MG63 (cell line): ENCODE data around the gene CCDC85C. TPM values are rescaled to one million over a fixed set of nuclear protein-coding genes. Genes with fewer than 3 reads are reported as not detected.

Experiments
- DNase-seq: peaks from one replicate; pipeline ENCODE4 v3.0.0-alpha.2; 2020
- H3K27me3 ChIP-seq: fragments of 250-450 bp; sonication (Bioruptor Pico); 2 replicates; pipeline ENCODE4 v1.5.1; 2020; ENCODE audit warnings: mild to moderate bottlenecking, moderate library complexity
- H3K36me3 ChIP-seq: fragments of 250-450 bp; sonication (Bioruptor Pico); 2 replicates; pipeline ENCODE4 v1.5.1; 2020; ENCODE audit warnings: mild to moderate bottlenecking, moderate library complexity
- H3K4me3 ChIP-seq: fragments of 250-450 bp; sonication (Bioruptor Pico); 2 replicates; pipeline ENCODE4 v1.5.1; 2020; ENCODE audit warnings: mild to moderate bottlenecking, moderate library complexity
- H3K9me3 ChIP-seq: fragments of 250-450 bp; sonication (Bioruptor Pico); 2 replicates; pipeline ENCODE4 v1.5.1; 2020; ENCODE audit warnings: mild to moderate bottlenecking, moderate library complexity
- total RNA-seq: library from RNA; depleted of rRNA; stranded (reverse); fragments of >200 nt; shearing (Covaris generic); gene quantifications from 2 replicates; pipeline ENCODE4 v1.2.3, GENCODE V29; 2014; ENCODE audit warnings: low replicate concordance

Gene CCDC85C
- total RNA-seq, 1 experiment from 2014 or later, result 22.2 TPM

GRCh38 chr14:99519931-99520421 is 84.0 kb downstream of the CCDC85C start:
- no peaks in the 10 kb centered on the region for H3K36me3 ChIP-seq

GRCh38 chr14:99519347-99519881 is 84.6 kb downstream of the CCDC85C start:
- Histone ChIP-seq H3K27me3 (no peaks in the 10 kb centered on the region), H3K9me3 (no peaks in the 10 kb centered on the region), H3K36me3 (no peaks in the 10 kb centered on the region), H3K4me3 (no peak overlapping the region)
- no peak for DNase-seq

More at GRCh38 chr14:99519931-99520421, 84.0 kb downstream of the CCDC85C start:
- DNase-seq, result no peak
- Histone ChIP-seq H3K9me3 (no peaks in the 10 kb centered on the region), H3K4me3 (no peak overlapping the region), H3K27me3 (no peaks in the 10 kb centered on the region)

- H3K4me3 ChIP-seq, result no peak overlapping the region
- H3K36me3 ChIP-seq, result no peaks in the 10 kb centered on the region
- DNase-seq, result peak; percentile 45
These were observed 85.3 kb downstream of the CCDC85C start for GRCh38 chr14:99518441-99519346.

GRCh38 chr14:99517643-99518381 is 86.2 kb downstream of the CCDC85C start:
- Histone ChIP-seq H3K27me3 (no peaks in the 10 kb centered on the region), H3K36me3 (no peaks in the 10 kb centered on the region), H3K4me3 (no peak overlapping the region), H3K9me3 (no peaks in the 10 kb centered on the region)
- DNase-seq, result no peak

More at GRCh38 chr14:99518441-99519346, 85.3 kb downstream of the CCDC85C start:
- H3K9me3 ChIP-seq, result no peaks in the 10 kb centered on the region
- H3K27me3 ChIP-seq, result no peaks in the 10 kb centered on the region

- Histone ChIP-seq H3K4me3 (no peak overlapping the region), H3K27me3 (no peaks in the 10 kb centered on the region), H3K36me3 (no peaks in the 10 kb centered on the region), H3K9me3 (no peaks in the 10 kb centered on the region)
- DNase-seq, result no peak
These were observed 87.0 kb downstream of the CCDC85C start for GRCh38 chr14:99516871-99517642.

GRCh38 chr14:99516156-99516870 is 87.7 kb downstream of the CCDC85C start:
- Histone ChIP-seq H3K27me3 (no peaks in the 10 kb centered on the region), H3K4me3 (no peak overlapping the region), H3K36me3 (no peaks in the 10 kb centered on the region), H3K9me3 (no peaks in the 10 kb centered on the region)
- DNase-seq, result no peak

GRCh38 chr14:99515301-99516155 is 88.5 kb downstream of the CCDC85C start:
- no peaks in the 10 kb centered on the region for H3K36me3 ChIP-seq
- no peak for DNase-seq
- H3K4me3 ChIP-seq, result no peak overlapping the region
- H3K27me3 ChIP-seq, result no peaks in the 10 kb centered on the region
- H3K9me3 ChIP-seq, result no peaks in the 10 kb centered on the region

- Histone ChIP-seq H3K27me3 (no peaks in the 10 kb centered on the region), H3K9me3 (no peaks in the 10 kb centered on the region), H3K36me3 (no peaks in the 10 kb centered on the region), H3K4me3 (no peak overlapping the region)
- DNase-seq, result no peak
These were observed 89.3 kb downstream of the CCDC85C start for GRCh38 chr14:99514552-99515300.

- Histone ChIP-seq H3K4me3 (no peak overlapping the region), H3K36me3 (no peaks in the 10 kb centered on the region; the same call in 1 of the 2 replicates), H3K27me3 (no peaks in the 10 kb centered on the region), H3K9me3 (no peaks in the 10 kb centered on the region)
- DNase-seq, result no peak
These were observed 90.0 kb downstream of the CCDC85C start for GRCh38 chr14:99513946-99514551.

GRCh38 chr14:99513183-99513694 is 90.8 kb downstream of the CCDC85C start:
- DNase-seq, result no peak
- Histone ChIP-seq H3K4me3 (no peak overlapping the region), H3K27me3 (no peaks in the 10 kb centered on the region), H3K9me3 (no peaks in the 10 kb centered on the region), H3K36me3 (no peaks in the 10 kb centered on the region; the same call in 1 of the 2 replicates)

- no peak for DNase-seq
- no peaks in the 10 kb centered on the region for H3K27me3 ChIP-seq
- no peaks in the 10 kb centered on the region; the same call in 1 of the 2 replicates for H3K36me3 ChIP-seq
- H3K4me3 ChIP-seq, result no peak overlapping the region
- H3K9me3 ChIP-seq, result no peaks in the 10 kb centered on the region
These were observed 91.3 kb downstream of the CCDC85C start for GRCh38 chr14:99512571-99513182.

GRCh38 chr14:99512110-99512449 is 91.9 kb downstream of the CCDC85C start:
- no peaks in the 10 kb centered on the region; the same call in 1 of the 2 replicates for H3K36me3 ChIP-seq
- H3K27me3 ChIP-seq, result no peaks in the 10 kb centered on the region
- DNase-seq, result no peak
- no peak overlapping the region for H3K4me3 ChIP-seq
- no peaks in the 10 kb centered on the region for H3K9me3 ChIP-seq

- Histone ChIP-seq H3K27me3 (no peaks in the 10 kb centered on the region), H3K4me3 (no peak overlapping the region), H3K9me3 (no peaks in the 10 kb centered on the region), H3K36me3 (peaks cover under 1% of the 10 kb centered on the region; the same call in 1 of the 2 replicates)
- no peak for DNase-seq
These were observed 92.4 kb downstream of the CCDC85C start for GRCh38 chr14:99511421-99512109.
